ENCODE measurements around the gene KIF3B.
"Not testable (repeated sequence)": the region's sequence is repeated elsewhere in the genome, so short reads cannot be mapped to it uniquely, and the experiment has no call there.

The KIF3B gene

GRCh38 chr20:32285621-32286371, 8.3 kb downstream of the KIF3B start:
- DNase-seq (ENCODE audit: extremely low read depth, low read depth), result peak; percentile 7
- TF ChIP-seq CTCF (IDR thresholded peaks at IDR 0.05; ENCODE audit: low read depth, low read length, missing control alignments), result no peak
- H3K4me3 ChIP-seq (replicated peaks; ENCODE audit: low read depth, low read length), result no peak overlapping the region

- DNase-seq (ENCODE audit: extremely low read depth, low read depth), result no peak
Observed at GRCh38 chr20:32287231-32287638, 9.8 kb downstream of the KIF3B start.

GRCh38 chr20:32288225-32288849, 10.9 kb downstream of the KIF3B start:
- DNase-seq (ENCODE audit: extremely low read depth, low read depth), result no peak
- H3K4me3 ChIP-seq (replicated peaks; ENCODE audit: low read depth, low read length), result no peak overlapping the region
- no peak for TF ChIP-seq CTCF (IDR thresholded peaks at IDR 0.05; ENCODE audit: low read depth, low read length, missing control alignments)

More at GRCh38 chr20:32287231-32287638, 9.8 kb downstream of the KIF3B start:
- TF ChIP-seq CTCF (IDR thresholded peaks at IDR 0.05; ENCODE audit: low read depth, low read length, missing control alignments), result no peak
- H3K4me3 ChIP-seq (replicated peaks; ENCODE audit: low read depth, low read length), result no peak overlapping the region

GRCh38 chr20:32289299-32289660, 11.8 kb downstream of the KIF3B start:
- DNase-seq (ENCODE audit: extremely low read depth, low read depth); H3K4me3 ChIP-seq (replicated peaks; ENCODE audit: low read depth, low read length): not testable (repeated sequence)

GRCh38 chr20:32289661-32290431, 12.4 kb downstream of the KIF3B start:
- H3K4me3 ChIP-seq (replicated peaks; ENCODE audit: low read depth, low read length), result no peak overlapping the region
- DNase-seq (ENCODE audit: extremely low read depth, low read depth), result no peak
- no peak for TF ChIP-seq CTCF (IDR thresholded peaks at IDR 0.05; ENCODE audit: low read depth, low read length, missing control alignments)

GRCh38 chr20:32291166-32291565, 13.7 kb downstream of the KIF3B start:
- no peak for DNase-seq (ENCODE audit: extremely low read depth, low read depth)
- TF ChIP-seq CTCF (IDR thresholded peaks at IDR 0.05; ENCODE audit: low read depth, low read length, missing control alignments), result no peak
- no peak overlapping the region for H3K4me3 ChIP-seq (replicated peaks; ENCODE audit: low read depth, low read length)

- DNase-seq (ENCODE audit: extremely low read depth, low read depth), result no peak
- no peak overlapping the region for H3K4me3 ChIP-seq (replicated peaks; ENCODE audit: low read depth, low read length)
- no peak for TF ChIP-seq CTCF (IDR thresholded peaks at IDR 0.05; ENCODE audit: low read depth, low read length, missing control alignments)
Observed at GRCh38 chr20:32292548-32292947, 15.1 kb downstream of the KIF3B start.
